Brain pericyte (primary cell): ENCODE results near the gene CTBP1.
"Not testable (repeated sequence)": the region's sequence is repeated elsewhere in the genome, so short reads cannot be mapped to it uniquely, and the experiment has no call there.

Experiments used
- DNase-seq: peaks from one replicate; pipeline ENCODE4 v3.0.0-alpha.2; 2012; ENCODE audit warnings: low read depth, low spot score

CTBP1 gene

DNA sequence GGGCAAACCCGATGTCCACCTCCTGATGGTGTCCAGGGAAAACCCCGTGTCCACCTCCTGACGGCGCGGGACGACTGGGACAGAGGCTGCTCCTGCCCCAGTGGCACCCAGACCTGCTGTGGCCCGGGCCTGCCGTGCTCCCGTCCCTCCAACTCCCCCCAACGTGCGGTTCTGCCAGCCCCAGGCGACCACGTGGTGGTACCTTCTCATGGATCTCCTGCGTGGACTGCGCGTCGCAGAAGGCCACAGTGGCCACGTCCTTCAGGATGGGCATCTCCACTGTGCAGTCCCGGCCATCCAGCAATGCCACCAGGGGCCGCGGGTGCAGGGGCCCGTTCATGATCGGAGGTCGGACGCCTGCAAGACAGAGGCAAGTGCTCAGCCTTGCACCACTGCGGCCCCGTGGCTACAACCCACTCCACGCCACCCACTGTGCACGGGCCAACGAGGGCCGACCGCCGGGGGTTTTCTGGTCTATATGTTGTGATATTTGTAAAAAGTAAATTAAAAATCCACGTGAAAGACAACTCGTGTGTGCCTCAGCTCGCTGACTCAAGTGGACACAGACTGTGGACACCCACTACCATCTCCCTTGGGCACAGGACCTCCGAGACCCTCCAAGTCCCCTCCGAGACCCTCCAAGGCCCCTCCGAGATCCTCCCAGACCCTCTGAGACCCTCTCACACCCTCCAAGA lies 10.8 kb downstream of the CTBP1 start:
- no peak for DNase-seq

DNA sequence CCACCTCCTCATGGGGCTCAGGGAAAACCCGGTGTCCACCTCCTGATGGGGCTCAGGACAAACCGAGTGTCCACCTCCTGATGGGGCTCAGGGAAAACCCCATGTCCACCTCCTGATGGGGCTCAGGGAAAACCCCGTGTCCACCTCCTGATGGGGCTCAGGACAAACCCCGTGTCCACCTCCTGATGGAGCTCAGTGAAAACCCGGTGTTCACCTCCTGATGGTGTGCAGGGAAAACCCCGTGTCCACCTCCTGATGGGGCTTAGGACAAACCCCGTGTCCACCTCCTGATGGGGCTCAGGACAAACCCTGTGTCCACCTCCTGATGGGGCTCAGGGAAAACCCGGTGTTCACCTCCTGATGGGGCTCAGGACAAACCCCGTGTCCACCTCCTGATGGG lies 11.7 kb downstream of the CTBP1 start:
- not testable (repeated sequence) for DNase-seq

DNA sequence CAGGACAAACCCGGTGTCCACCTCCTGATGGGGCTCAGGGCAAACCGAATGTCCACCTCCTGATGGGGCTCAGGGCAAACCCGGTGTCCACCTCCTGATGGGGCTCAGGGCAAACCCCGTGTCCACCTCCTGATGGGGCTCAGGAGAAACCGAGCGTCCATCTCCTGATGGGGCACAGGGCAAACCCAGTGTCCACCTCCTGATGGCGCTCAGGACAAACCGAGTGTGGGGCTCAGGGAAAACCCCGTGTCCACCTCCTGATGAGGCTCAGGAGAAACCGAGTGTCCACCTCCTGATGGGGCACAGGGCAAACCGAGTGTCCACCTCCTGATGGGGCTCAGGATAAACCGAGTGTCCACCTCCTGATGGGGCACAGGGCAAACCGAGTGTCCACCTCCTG lies 12.1 kb downstream of the CTBP1 start:
- not testable (repeated sequence) for DNase-seq

DNA sequence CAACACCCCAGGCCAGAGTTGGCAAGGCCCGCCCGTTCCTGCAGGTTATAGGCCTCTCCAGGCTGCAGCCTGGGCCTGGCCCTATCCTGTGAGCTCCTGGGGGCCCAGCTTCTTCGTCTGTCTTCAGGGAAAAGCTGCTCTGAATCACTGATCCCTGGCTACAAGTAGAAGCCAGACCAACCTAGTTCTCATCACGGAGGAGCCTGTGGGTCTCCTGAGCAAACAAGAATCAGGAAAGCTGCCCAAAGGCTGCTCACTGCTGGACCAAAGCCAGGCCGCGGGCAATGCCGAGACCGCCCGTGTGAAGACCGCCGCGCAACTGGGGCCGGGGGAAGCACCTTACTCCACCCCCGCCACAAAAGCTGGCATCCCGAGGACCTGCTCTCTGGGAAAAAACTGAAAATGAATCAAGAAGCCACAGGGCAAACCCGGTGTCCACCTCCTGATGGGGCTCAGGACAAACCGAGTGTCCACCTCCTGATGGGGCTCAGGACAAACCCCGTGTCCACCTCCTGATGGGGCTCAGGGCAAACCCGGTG lies 12.8 kb downstream of the CTBP1 start:
- no peak for DNase-seq

DNA sequence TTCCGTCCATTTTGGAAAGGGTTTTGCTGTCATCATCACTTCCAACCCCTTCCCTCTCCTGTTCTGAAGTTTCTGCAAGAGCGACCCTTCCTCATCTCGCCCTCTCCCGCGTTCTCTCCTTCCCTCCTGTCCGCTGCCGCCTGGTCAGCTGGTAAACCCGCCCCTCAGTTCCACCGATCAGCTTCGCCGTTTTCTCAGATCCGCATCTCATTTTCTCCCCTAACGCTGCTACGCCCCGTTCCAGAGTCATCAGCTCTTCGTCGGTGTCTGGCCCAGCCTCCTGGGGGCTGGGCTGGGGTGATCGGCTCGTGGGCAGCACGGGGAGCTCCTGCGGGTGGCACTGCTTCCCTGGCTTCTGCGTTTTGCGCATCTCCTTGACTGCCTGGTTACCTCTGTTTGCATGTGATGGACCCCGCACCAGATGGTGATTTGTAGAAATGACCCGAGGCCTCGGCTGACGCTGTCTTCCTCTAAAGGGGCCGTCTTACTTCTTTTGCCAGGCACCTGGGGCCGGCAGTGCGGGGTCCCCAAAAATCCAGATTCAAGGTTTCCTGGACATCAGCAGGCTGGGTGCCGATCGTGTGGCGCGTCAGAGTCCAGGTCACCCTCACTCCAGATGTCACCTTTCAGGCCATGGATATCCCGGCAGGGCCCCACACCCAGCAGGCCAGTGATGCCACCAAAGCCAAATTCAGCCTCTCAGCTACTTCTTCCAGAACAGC lies 13.4 kb downstream of the CTBP1 start:
- DNase-seq, result no peak

DNA sequence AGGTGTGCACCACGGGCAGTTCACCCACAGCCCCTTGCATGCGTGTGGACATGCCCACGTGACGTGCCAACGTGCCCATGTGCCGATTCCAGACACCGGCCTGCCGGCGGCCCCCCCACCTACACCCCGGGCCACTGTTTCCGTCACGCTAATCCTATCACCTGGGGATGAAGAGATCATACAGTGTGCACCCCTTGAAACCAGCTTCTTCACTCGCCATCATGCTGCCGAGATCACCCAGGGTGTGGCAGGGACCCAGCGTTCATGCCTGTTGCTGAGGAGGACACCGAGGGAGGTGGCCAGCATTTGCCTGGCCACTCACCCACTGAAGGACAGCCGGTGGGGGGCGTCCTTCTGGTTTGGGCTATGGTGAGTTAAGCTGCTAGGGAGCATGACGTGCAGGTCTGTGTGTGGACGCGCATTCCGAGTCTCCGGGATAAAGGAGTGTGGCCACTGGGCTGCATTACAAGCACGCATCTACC lies 14.1 kb downstream of the CTBP1 start:
- DNase-seq, result no peak

DNA sequence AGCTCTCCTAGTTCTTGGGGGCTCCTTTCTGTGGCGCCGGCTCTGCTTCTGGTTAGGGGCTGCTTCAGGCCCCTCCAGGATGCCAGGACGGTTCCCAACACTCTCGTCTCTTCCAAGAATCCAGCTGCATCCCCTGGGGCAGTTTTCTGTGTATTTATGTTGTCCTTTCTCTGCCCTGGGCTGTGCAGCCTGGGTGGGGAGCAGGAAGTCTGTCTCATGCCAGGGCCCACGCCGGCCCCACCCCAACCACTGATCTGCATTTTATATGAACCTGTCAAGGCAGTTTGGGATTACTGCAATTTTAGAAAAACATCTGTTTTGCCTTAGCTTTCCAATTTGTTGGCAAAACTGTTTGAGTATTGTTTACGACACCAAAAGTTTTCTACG lies 14.6 kb downstream of the CTBP1 start:
- DNase-seq, result no peak

DNA sequence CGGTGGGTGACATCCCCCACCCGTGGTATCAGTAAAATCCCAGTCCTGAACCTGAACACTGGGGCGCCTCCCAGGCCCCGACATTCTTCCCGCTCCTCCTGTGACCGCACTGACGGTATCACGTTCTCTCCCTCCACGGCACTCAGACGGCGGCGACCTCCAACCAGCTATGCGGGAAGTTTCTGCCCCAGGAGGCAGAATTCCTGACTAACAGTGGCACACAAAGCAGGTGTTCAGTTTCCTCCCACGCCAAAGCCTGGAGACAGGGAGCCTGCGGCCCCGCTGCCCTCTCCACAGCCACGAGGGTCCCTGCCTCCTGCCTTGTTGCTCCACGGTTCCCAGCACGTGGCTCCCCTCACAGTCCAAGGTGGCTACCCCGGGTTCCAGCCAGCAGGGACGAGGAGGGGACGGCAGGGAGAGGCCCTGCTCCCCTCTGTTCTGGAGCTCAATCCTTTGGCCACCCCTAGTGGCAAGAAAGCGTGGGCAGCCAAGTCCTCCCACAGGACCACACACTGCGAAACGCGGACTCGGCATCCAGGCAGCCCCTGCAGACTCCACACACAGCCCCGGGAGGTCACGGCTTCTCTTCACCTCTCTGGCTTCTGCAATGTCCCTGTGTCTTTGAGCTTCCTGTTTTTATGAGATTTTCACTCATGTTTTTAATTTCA lies 15.2 kb downstream of the CTBP1 start:
- no peak for DNase-seq

DNA sequence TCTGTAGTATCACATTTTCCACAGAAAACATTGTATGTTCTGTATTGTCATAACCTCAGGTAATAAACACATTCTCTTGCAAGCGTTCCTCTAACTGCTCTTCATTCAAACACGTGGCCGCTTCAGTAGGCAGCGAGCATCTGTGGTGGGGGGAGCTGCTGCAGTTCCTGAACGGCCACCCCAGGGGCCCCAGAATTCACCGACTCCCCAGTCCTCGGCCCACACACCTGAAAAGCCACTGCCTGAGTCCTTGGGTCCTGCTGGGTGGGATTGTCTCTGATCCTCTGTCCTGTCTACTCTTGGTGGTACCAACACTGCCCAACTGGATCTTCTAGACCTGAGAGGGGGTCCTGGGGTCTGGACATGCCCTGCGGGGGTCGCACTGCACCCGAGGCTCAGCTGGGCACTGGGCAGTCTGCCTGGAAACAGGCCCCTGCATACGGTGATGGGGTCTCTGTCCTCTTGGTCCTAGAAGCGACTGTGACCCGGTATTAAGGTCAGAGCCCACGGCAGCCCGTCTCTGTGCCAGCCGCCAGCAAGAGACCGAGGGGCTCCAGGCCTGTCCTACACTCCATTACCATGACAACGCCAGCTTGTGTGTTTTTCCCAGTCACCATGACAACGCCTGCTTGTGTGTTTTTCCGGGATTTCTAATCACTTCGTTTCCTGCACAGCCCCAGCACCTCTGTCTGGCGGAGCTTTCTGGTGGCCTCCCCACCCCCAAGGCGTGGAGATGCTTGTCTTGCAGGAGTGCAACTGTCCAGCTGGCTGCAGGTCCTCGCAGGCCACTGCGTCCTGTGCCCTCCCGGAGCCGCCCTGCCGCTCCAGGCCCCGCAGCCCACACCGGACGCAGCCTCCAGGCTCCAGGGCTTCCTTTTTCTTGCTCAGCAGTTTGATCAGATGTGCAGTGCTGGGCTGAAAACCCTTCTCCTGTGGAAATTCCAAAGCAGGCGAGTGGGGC lies 16.0 kb downstream of the CTBP1 start:
- no peak for DNase-seq

DNA sequence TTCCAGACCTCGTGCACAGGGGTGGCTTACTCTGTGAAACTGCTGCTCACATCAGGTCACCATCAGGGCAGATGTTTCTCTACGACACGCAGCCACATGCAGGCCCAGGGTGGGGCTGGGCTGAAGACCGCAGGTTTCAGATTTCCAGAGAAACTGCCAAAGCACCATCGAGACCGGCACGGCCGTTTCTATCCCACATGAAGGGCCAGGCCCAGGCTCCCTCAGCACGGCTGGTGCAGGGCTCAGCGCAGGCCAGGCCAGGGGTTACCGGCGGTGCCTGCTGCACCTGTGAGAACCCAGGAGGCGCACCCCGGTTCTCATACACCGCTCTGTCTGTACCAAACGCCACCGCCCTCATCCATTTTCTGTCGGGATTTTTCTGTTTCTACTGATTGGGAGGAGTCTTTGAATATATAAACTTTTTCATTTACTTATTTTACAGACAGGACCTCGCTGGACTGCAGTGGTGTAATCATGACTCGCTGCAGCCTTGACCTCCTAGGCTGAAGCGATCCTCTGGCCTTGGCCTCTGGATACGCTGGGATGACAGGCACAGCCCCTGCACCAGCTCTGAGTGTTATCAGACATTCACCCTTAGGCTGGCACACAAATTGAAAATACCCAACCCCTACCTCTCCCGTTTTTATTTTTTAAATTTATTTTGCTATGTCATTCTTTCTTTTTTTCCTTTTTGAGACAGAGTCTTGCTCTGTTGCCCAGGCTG lies 17.1 kb downstream of the CTBP1 start:
- DNase-seq, result no peak

DNA sequence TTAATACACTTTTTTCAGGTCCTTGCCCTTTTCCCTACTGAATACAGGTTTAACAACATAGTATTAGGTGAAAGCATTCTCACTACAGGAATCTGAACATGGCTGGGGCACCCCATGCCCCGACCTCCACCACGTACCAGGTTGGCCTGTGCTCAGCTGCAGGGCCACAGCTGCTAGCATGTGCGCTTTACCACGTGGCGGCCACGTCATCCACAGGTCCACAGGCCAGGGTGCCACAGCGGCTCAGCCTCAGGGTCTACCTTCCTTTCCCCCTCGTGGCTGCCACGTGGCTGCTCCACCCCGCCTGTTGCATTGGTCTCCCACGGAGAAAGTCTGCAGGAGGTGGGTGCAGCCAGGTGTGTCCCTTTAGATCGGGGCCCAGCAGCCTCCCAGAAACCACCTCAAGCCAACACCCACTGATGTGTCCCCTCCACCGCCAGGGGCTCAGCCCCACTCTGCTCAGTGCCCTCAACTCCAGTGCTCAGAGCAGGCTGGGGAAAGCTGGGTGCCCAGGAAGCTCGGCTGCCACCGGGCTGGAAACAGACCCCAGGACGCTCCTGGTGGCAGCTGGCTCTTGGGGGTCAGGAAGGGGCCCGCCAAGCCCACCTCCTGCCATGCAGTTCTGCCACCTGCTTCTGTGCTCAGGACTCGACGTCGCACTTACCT lies 17.8 kb downstream of the CTBP1 start:
- DNase-seq, result no peak

DNA sequence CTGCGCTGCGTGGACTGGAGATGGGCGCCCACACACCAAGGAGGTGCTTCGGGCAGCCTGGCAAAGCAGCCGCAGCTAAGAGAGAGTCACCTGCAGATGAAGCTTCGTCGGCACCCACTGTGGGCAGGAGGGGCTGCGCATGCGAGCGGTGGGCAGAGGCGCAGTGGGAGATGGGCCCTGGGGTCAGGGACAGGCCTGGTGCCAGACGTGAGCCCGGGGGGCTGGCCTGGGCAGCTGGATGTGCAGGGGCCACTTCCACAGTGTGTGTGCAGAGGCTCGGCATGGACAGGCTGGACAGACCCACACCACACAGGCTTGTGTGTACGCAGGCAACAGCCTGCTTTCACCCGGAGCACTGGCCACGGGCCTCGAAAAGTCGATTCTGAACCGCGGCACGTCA lies 18.6 kb downstream of the CTBP1 start:
- DNase-seq, result no peak

DNA sequence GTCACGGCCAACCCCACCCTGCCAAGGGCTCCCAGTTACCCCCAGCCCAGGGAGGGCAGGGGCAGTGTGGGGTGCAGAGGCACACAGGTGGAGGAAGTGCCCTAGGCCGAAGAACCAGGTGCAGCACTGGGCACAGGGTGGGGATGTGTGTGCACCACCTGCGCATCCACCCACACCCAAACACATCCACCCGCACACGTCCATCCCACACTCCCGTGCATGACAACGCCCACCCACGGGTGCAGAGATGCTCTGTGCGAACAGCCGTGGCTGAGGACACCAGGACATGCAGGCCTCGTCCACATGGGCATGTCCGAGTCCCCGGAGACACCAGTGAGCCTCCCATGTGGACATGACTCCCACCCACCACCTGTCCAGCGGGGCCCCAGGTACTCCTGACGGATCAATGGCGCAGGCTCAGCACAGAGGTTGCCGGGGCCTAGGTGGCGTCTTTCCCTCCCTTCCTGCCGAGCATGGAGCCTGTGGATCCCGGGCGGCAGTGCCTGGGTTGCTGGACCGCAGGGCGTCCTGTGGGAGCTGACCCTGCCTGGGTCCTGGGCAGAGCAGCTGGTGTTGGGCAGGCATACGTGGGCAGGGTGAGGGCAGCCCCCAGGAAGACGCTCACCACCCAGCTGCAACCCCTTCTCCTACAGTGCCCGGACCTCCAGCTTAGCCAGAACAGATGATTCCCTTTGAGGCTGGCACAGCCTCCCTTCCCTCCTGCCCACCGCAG lies 19.6 kb downstream of the CTBP1 start:
- DNase-seq, result no peak

DNA sequence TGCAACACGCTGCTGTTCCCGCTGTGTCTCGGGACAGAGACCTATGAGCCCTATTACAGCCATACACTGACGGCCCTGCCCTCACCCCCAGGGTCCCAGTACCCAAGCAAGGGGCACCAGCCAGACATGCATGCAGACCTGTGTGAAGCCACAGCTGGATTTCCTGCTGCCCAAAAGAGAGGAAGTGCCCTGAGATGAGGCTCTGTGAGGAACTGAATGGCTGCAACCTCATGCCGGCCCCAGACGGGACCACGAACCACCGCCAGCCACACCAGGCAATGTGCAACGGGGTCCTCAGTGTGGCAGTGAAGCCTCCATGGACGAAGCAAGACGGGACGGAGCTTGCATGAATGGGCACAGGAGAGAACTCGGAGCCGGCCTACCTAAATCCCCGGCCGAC lies 21.1 kb downstream of the CTBP1 start:
- DNase-seq, result no peak

DNA sequence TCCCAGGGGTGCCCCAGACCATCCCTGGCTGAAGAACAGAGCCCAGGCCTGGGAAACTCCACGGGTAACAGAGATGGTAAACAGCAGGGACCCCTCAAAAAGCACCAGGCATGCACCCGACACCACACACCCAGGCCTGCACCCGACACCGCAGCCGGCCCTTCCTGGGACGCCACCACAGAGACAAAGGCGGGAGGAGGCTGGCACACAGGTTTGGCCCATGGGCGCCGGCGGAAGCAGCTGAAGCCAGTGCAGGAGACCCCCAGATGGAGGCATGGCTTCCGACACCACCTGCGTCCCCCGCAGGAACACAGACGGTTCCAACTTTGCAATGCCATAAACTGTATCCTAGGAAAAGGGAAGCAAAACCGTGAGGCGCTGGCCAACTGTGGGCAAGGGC lies 22.3 kb downstream of the CTBP1 start:
- DNase-seq, result no peak

DNA sequence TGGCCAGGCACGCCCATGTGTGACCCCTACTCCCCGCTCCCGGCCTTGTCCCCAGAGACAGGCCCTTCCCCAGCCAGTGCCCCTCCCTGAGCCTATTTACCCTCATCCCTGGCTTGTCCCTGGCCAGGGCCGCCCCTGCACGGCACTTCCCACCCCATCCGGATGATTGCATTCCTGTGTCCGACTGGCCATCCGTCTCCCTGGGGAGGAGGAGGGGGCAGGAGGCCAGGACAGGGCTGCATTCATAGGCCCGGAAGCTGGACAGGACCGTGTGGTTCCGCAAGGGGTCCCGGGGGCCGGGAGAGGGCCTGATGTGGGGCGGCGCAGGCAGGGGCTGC lies 22.8 kb downstream of the CTBP1 start:
- DNase-seq, result no peak

DNA sequence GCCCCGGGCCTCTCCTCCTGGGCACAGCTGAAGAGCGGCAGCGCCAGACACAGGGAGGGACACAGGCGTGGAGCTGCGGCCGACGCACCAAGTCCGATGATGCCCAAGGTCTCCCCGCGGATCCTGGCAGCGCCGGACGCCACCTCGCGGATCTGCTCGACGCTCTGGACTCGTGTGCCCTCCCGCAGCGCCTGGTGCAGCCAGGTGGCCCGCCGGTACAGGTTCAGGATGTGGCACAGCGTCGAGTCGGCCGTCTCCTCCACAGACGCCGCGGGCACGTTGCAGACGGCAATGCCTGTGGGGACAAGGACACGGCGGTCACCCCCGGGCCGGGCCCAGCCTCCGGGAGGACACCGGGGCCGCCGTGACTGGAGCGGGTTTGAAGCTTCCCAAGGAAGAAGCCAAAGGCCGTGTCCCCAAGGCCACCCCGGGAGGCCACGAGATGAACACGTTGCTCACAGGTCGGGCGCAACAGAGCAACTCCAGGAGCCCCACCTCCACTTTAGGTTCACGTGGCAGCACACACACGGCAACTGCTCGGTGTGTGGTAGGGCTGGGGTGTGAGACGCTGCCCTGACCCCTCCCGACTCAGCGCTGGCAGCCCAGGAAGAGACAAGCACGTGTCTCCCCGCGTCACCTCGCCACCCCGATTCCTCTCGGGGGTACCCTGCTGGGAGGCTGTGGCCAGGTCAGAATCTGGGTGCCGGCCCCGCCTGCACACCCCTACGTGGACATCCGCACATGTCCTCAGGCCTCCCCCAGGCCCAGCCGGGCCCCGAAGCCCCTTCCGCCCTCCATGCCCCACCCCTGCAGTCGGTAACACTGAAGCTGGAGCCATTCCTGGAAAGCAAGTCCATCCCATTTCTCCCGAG lies 23.4 kb downstream of the CTBP1 start:
- DNase-seq, result no peak
